ENCODE results near the gene KSR2.

KSR2 gene

GRCh38 chr12:117516034-117516433, 452.8 kb downstream of the KSR2 start:
- no peaks in the 10 kb centered on the region for H3K27me3 ChIP-seq (ENCODE audit: control insufficient read depth, insufficient read depth, low read length)
- no peak for DNase-seq (ENCODE audit: low read depth, low spot score)
- H3K36me3 ChIP-seq (ENCODE audit: control insufficient read depth, insufficient read depth, low read length) = no peaks in the 10 kb centered on the region
- H3K4me1 ChIP-seq (ENCODE audit: control insufficient read depth, insufficient read depth, low read length) = peaks cover 2% of the 10 kb centered on the region; the same call in 1 of the 2 replicates
- H3K4me3 ChIP-seq (ENCODE audit: low read length) = no peak overlapping the region
- no peaks in the 10 kb centered on the region for H3K9me3 ChIP-seq (ENCODE audit: control insufficient read depth, insufficient read depth, low read length)
- no CpG with 5 or more reads among the region's 4 CpGs for WGBS (ENCODE audit: insufficient coverage, insufficient read length)
- no peak overlapping the region for H3K27ac ChIP-seq (ENCODE audit: low read length)

GRCh38 chr12:117514016-117514415, 454.8 kb downstream of the KSR2 start:
- H3K36me3 ChIP-seq (ENCODE audit: control insufficient read depth, insufficient read depth, low read length) = no peaks in the 10 kb centered on the region
- DNase-seq (ENCODE audit: low read depth, low spot score) = no peak
- no peak overlapping the region for H3K4me3 ChIP-seq (ENCODE audit: low read length)
- H3K9me3 ChIP-seq (ENCODE audit: control insufficient read depth, insufficient read depth, low read length) = no peaks in the 10 kb centered on the region
- WGBS (ENCODE audit: insufficient coverage, insufficient read length) = no CpG with 5 or more reads among the region's 5 CpGs
- H3K27ac ChIP-seq (ENCODE audit: low read length) = no peak overlapping the region
- H3K27me3 ChIP-seq (ENCODE audit: control insufficient read depth, insufficient read depth, low read length) = no peaks in the 10 kb centered on the region
- peaks cover 2% of the 10 kb centered on the region; the same call in 1 of the 2 replicates for H3K4me1 ChIP-seq (ENCODE audit: control insufficient read depth, insufficient read depth, low read length)

DNA sequence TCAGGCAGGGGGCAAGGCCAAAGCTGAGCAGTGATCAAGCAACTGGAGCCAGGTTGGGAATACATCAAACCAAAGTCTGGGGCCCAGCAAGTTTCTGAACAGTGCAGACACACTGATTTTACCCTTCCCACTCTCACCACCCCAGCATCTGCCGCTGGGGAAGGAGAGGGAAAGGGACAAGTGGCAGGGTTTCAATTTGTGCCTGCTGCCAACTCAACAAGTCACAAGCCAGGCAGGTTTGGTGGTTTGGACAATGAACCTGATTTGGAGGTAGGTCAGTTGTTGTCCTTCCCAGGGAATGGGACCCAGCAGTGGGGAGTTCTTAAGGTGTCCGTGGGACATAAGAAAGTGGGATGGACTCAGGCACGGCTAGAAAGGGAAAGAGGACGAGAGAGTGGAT, 455.4 kb downstream of the KSR2 start:
- no peak for DNase-seq (ENCODE audit: low read depth, low spot score)
- Histone ChIP-seq H3K27ac (ENCODE audit: low read length) (no peak overlapping the region), H3K4me3 (ENCODE audit: low read length) (no peak overlapping the region), H3K9me3 (ENCODE audit: control insufficient read depth, insufficient read depth, low read length) (no peaks in the 10 kb centered on the region), H3K27me3 (ENCODE audit: control insufficient read depth, insufficient read depth, low read length) (no peaks in the 10 kb centered on the region), H3K36me3 (ENCODE audit: control insufficient read depth, insufficient read depth, low read length) (no peaks in the 10 kb centered on the region), H3K4me1 (ENCODE audit: control insufficient read depth, insufficient read depth, low read length) (peaks cover 2% of the 10 kb centered on the region; the same call in 1 of the 2 replicates)
- WGBS (ENCODE audit: insufficient coverage, insufficient read length) = no CpG with 5 or more reads among the region's 4 CpGs

GRCh38 chr12:117508468-117508867, 460.3 kb downstream of the KSR2 start:
- DNase-seq (ENCODE audit: low read depth, low spot score) = no peak
- Histone ChIP-seq H3K4me1 (ENCODE audit: control insufficient read depth, insufficient read depth, low read length) (no peaks in the 10 kb centered on the region), H3K27ac (ENCODE audit: low read length) (no peak overlapping the region), H3K4me3 (ENCODE audit: low read length) (no peak overlapping the region), H3K9me3 (ENCODE audit: control insufficient read depth, insufficient read depth, low read length) (no peaks in the 10 kb centered on the region), H3K27me3 (ENCODE audit: control insufficient read depth, insufficient read depth, low read length) (no peaks in the 10 kb centered on the region), H3K36me3 (ENCODE audit: control insufficient read depth, insufficient read depth, low read length) (no peaks in the 10 kb centered on the region)

- Histone ChIP-seq H3K4me3 (ENCODE audit: low read length) (no peak overlapping the region), H3K27ac (ENCODE audit: low read length) (no peak overlapping the region), H3K4me1 (ENCODE audit: control insufficient read depth, insufficient read depth, low read length) (no peaks in the 10 kb centered on the region), H3K9me3 (ENCODE audit: control insufficient read depth, insufficient read depth, low read length) (no peaks in the 10 kb centered on the region), H3K36me3 (ENCODE audit: control insufficient read depth, insufficient read depth, low read length) (no peaks in the 10 kb centered on the region), H3K27me3 (ENCODE audit: control insufficient read depth, insufficient read depth, low read length) (no peaks in the 10 kb centered on the region)
- no peak for DNase-seq (ENCODE audit: low read depth, low spot score)
- WGBS (ENCODE audit: insufficient coverage, insufficient read length) = no CpG with 5 or more reads among the region's 3 CpGs
Measured at GRCh38 chr12:117507548-117507947, 461.2 kb downstream of the KSR2 start.

- Histone ChIP-seq H3K4me3 (ENCODE audit: low read length) (no peak overlapping the region), H3K27ac (ENCODE audit: low read length) (no peak overlapping the region)
Measured at GRCh38 chr12:117506333-117506732, 462.5 kb downstream of the KSR2 start.

GRCh38 chr12:117502633-117503032, 466.2 kb downstream of the KSR2 start:
- no peaks in the 10 kb centered on the region for H3K27me3 ChIP-seq (ENCODE audit: control insufficient read depth, insufficient read depth, low read length)
- no peak for DNase-seq (ENCODE audit: low read depth, low spot score)
- no peak overlapping the region for H3K27ac ChIP-seq (ENCODE audit: low read length)
- no peak overlapping the region for H3K4me3 ChIP-seq (ENCODE audit: low read length)
- H3K36me3 ChIP-seq (ENCODE audit: control insufficient read depth, insufficient read depth, low read length) = no peaks in the 10 kb centered on the region
- no peaks in the 10 kb centered on the region for H3K4me1 ChIP-seq (ENCODE audit: control insufficient read depth, insufficient read depth, low read length)
- no CpG with 5 or more reads among the region's 2 CpGs for WGBS (ENCODE audit: insufficient coverage, insufficient read length)
- no peaks in the 10 kb centered on the region for H3K9me3 ChIP-seq (ENCODE audit: control insufficient read depth, insufficient read depth, low read length)

More at GRCh38 chr12:117506333-117506732, 462.5 kb downstream of the KSR2 start:
- H3K27me3 ChIP-seq (ENCODE audit: control insufficient read depth, insufficient read depth, low read length) = no peaks in the 10 kb centered on the region
- WGBS (ENCODE audit: insufficient coverage, insufficient read length) = no CpG with 5 or more reads among the region's 1 CpG
- no peaks in the 10 kb centered on the region for H3K4me1 ChIP-seq (ENCODE audit: control insufficient read depth, insufficient read depth, low read length)
- H3K9me3 ChIP-seq (ENCODE audit: control insufficient read depth, insufficient read depth, low read length) = no peaks in the 10 kb centered on the region
- no peaks in the 10 kb centered on the region for H3K36me3 ChIP-seq (ENCODE audit: control insufficient read depth, insufficient read depth, low read length)
- DNase-seq (ENCODE audit: low read depth, low spot score) = no peak

DNA sequence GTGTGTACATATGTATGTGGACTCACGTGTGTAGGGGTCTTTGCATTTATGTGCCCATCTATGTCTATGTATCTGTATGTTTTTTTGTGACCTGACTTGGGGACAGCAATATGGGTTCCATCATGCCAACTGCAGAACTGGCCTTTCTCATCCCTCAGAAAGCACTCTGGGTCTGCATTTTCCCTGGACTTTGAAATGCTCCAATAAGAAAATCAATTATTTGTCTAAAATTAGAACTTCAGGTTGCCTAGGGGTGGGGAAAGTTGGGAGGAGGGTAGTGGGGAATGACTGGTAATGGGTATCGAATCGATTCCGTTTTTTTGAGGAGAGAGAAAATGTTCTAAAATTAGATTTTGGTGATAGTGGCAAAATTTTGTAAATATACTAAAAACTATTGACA, 466.6 kb downstream of the KSR2 start:
- Histone ChIP-seq H3K4me3 (ENCODE audit: low read length) (no peak overlapping the region), H3K4me1 (ENCODE audit: control insufficient read depth, insufficient read depth, low read length) (no peaks in the 10 kb centered on the region), H3K27me3 (ENCODE audit: control insufficient read depth, insufficient read depth, low read length) (no peaks in the 10 kb centered on the region), H3K9me3 (ENCODE audit: control insufficient read depth, insufficient read depth, low read length) (no peaks in the 10 kb centered on the region), H3K36me3 (ENCODE audit: control insufficient read depth, insufficient read depth, low read length) (no peaks in the 10 kb centered on the region), H3K27ac (ENCODE audit: low read length) (no peak overlapping the region)
- 100% methylated on average over 3 of the region's 4 CpGs for WGBS (ENCODE audit: insufficient coverage, insufficient read length)
- DNase-seq (ENCODE audit: low read depth, low spot score) = no peak

DNA sequence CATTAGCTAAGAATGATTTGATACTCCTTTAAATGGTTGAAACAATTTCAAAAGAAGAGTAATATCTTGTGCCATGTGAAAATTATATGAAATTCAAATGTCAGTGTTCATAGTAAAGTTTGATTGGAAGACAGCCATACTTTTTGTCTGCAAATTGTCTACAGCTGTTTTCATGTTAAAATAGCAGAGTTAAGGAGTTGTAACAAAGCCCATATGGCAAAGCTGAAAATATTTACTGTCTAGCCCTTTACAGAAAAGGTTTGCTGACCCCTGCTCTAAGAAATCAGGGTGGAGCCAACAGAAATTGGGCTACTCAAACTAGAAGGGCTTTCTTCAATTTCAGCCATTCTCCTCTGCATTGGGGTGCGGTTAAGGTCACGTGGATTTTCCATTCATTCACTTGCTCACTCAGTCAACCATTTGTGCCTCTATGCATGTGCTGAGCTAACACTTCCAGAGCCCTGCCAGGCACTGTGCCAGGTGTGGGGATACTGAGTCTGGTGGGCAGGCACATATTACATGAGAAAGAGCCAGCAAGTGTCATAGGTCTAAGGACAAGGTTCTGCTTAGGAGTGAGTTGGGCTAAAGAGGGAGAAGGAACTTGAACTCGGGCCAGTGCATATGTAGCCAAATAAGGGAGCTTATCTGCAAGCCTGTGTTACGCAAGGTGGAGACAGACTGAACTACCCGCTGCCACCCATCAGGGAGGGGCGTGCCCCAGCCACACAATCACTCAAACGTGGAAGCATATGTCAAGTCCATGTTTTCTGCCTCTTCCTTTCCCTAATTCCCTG, 467.5 kb downstream of the KSR2 start:
- WGBS (ENCODE audit: insufficient coverage, insufficient read length) = no CpG with 5 or more reads among the region's 7 CpGs
- H3K9me3 ChIP-seq (ENCODE audit: control insufficient read depth, insufficient read depth, low read length) = no peaks in the 10 kb centered on the region

DNA sequence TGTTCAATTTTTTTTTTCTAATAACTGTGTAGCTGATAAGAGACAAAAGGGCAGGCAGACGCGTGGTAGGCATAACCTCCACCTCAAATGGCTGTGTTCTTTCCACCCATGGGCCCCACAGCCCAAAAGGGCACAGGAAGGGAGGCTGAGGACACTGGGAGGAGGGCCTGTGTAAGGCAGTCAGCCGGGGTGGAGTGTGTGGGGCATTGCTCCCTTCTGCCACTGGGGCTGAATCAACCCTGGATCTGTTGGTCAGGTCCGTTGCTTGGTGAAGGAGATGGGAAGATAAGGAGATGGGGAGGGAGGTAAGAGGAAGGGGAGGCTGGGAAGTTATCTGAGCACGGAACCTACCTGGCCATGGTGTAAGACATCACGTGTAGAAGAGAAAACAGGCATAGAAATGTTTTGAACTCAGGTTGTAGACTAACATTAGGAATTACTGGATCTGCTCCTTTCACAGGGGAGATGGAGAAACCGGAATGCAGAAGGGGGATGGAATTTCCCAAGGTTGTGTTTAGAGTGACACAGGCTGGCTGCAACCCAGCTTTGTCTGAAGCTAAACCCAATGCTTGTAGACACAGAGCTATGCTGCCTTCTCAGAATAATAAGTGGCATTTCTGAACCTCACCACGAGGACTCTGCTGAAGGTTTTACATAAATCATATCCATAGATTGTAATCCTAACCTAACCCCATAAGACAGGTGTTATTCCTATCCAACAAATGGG, 468.9 kb downstream of the KSR2 start:
- no peak overlapping the region for H3K27ac ChIP-seq (ENCODE audit: low read length)
- H3K4me1 ChIP-seq (ENCODE audit: control insufficient read depth, insufficient read depth, low read length) = no peaks in the 10 kb centered on the region; the same call in 1 of the 2 replicates
- WGBS (ENCODE audit: insufficient coverage, insufficient read length) = no CpG with 5 or more reads among the region's 8 CpGs
- DNase-seq (ENCODE audit: low read depth, low spot score) = no peak
- no peaks in the 10 kb centered on the region for H3K36me3 ChIP-seq (ENCODE audit: control insufficient read depth, insufficient read depth, low read length)
- no peaks in the 10 kb centered on the region for H3K9me3 ChIP-seq (ENCODE audit: control insufficient read depth, insufficient read depth, low read length)
- no peak overlapping the region for H3K4me3 ChIP-seq (ENCODE audit: low read length)
- no peaks in the 10 kb centered on the region for H3K27me3 ChIP-seq (ENCODE audit: control insufficient read depth, insufficient read depth, low read length)

More for the DNA sequence above, 467.5 kb downstream of the KSR2 start:
- no peak overlapping the region for H3K27ac ChIP-seq (ENCODE audit: low read length)
- H3K4me1 ChIP-seq (ENCODE audit: control insufficient read depth, insufficient read depth, low read length) = no peaks in the 10 kb centered on the region
- H3K4me3 ChIP-seq (ENCODE audit: low read length) = no peak overlapping the region
- no peaks in the 10 kb centered on the region for H3K36me3 ChIP-seq (ENCODE audit: control insufficient read depth, insufficient read depth, low read length)
- no peak for DNase-seq (ENCODE audit: low read depth, low spot score)
- no peaks in the 10 kb centered on the region for H3K27me3 ChIP-seq (ENCODE audit: control insufficient read depth, insufficient read depth, low read length)

Measured in iPS DF 6.9 (cell line).